Vagina (tissue), 2 donors: Measurements from ENCODE around the gene FRMD4A. TPM values are rescaled to one million over a fixed set of nuclear protein-coding genes. Genes with fewer than 3 reads are reported as not detected.

ENCODE experiments used
- DNase-seq, 2 donors: peaks; one replicate each; pipeline ENCODE4 v3.0.0-alpha.2; 2017; ENCODE audit errors: extremely low spot score in 2 of 2
- H3K27ac ChIP-seq: fragments of 200-600 bp; sonication (generic); one replicate; pipeline ENCODE4 v1.5.1; 2019
- H3K27me3 ChIP-seq: fragments of 200-600 bp; sonication (generic); one replicate; pipeline ENCODE4 v1.5.1; 2019
- H3K36me3 ChIP-seq, 2 donors: fragments of 200-600 bp; sonication (generic); one replicate each; pipeline ENCODE4 v1.5.1; 2017 to 2019
- H3K4me1 ChIP-seq: fragments of 200-600 bp; sonication (generic); one replicate; pipeline ENCODE4 v1.5.1; 2019
- H3K4me3 ChIP-seq, 2 donors: fragments of 200-600 bp; sonication (generic); 1 replicate in 1 of 2; 2 replicates in 1 of 2; pipeline ENCODE4 v1.5.1; 2016 to 2019
- H3K9me3 ChIP-seq: fragments of 200-600 bp; sonication (generic); one replicate; pipeline ENCODE4 v1.5.1; 2019
- POLR2A ChIP-seq, 2 donors: fragments of 450-650 bp; IDR thresholded peaks; one replicate each; pipeline ENCODE4 v1.6.1; 2017; ENCODE audit warnings: antibody characterized with exemption in 2 of 2, mild to moderate bottlenecking in 2 of 2, moderate library complexity in 2 of 2
- POLR2AphosphoS5 ChIP-seq, 2 donors: sonication (generic); formaldehyde crosslinking; IDR thresholded peaks; one replicate each; pipeline ENCODE4 v1.9.0; 2017; ENCODE audit warnings: antibody characterized with exemption in 2 of 2, mild to moderate bottlenecking in 2 of 2, low read depth in 1 of 2; ENCODE audit not compliant: insufficient read depth in 1 of 2
- intact Hi-C: fragments of 100-400 bp; cut with DNase I; formaldehyde crosslinking; loops from one replicate; pipeline ENCODE4 v1.15.1; 2023
- total RNA-seq: library from RNA; depleted of rRNA; stranded (reverse); fragments of >200 nt; gene quantifications from one replicate; pipeline ENCODE4 v1.2.3, GENCODE V29; 2016
- TF ChIP-seq, protein P1 (sequence below), 3 experiments: fragments of 450-650 bp in 2 of 3; fragments of 200-600 bp in 1 of 3; sonication (generic) in 1 of 3; IDR thresholded peaks; one replicate each; pipeline ENCODE4 v1.5.1; 2017 to 2019; ENCODE audit warnings: antibody characterized with exemption in 3 of 3, mild to moderate bottlenecking in 2 of 3, moderate library complexity in 2 of 3

FRMD4A gene
- total RNA-seq, 1 donor from 2014 or later: 24.8 TPM

DNA sequence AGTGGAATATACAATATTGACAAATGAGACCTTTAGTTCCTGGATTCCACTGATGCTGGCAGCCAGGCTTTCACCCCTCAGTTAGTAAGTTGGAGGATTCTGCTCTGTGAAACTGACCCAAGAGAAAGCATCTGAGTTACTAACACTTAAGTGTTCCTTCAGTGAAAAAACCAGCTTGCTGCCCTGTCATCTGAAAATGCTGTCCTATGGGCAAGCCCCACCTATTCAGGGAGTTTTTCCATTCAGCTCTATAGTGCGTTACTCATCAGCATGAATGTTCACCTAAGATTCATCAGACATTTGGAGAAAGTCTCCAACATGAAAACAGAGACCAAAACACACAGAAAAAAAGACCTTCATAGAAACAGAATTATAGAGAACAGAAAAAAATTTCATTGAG is 706.1 kb downstream of the FRMD4A start:
- Histone ChIP-seq H3K9me3 (no peaks in the 10 kb centered on the region), H3K27ac (no peak overlapping the region), H3K4me3 (no peak overlapping the region), H3K4me1 (no peaks in the 10 kb centered on the region), H3K27me3 (no peaks in the 10 kb centered on the region), H3K36me3 (no peaks in the 10 kb centered on the region)
- TF ChIP-seq POLR2A (IDR thresholded peaks at IDR 0.05) (no peak), POLR2AphosphoS5 (IDR thresholded peaks at IDR 0.05; ENCODE audit: insufficient read depth in 1 of 2, low read depth in 1 of 2) (no peak)
- TF ChIP-seq, protein P1, sequence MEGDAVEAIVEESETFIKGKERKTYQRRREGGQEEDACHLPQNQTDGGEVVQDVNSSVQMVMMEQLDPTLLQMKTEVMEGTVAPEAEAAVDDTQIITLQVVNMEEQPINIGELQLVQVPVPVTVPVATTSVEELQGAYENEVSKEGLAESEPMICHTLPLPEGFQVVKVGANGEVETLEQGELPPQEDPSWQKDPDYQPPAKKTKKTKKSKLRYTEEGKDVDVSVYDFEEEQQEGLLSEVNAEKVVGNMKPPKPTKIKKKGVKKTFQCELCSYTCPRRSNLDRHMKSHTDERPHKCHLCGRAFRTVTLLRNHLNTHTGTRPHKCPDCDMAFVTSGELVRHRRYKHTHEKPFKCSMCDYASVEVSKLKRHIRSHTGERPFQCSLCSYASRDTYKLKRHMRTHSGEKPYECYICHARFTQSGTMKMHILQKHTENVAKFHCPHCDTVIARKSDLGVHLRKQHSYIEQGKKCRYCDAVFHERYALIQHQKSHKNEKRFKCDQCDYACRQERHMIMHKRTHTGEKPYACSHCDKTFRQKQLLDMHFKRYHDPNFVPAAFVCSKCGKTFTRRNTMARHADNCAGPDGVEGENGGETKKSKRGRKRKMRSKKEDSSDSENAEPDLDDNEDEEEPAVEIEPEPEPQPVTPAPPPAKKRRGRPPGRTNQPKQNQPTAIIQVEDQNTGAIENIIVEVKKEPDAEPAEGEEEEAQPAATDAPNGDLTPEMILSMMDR (IDR thresholded peaks at IDR 0.05): no peak
- intact Hi-C loops: no loop called here
- no peak for DNase-seq

DNA sequence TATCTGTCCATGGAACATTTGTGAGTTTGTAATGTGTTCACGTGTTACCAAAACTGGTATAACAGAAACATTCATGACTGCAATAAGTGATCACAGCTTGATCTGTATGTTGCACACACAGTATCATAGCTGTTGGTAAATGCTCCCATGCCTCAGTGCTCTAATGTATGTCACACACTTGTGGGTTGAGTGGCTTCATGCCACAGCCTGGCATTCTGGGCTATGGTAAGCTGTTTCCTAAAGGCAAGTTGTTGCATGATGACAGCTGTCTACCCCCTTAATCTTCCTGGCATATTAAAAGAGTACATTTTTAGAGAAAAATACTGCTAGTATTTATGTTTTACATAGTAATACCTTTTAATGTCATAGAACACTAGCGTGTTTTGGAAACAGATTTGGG is 708.8 kb downstream of the FRMD4A start:
- no peaks in the 10 kb centered on the region for H3K27me3 ChIP-seq
- DNase-seq: no peak
- peaks cover 0 to 3% of the 10 kb centered on the region in 2 donors for H3K36me3 ChIP-seq
- H3K4me1 ChIP-seq: no peaks in the 10 kb centered on the region
- H3K4me3 ChIP-seq: no peak overlapping the region
- H3K27ac ChIP-seq: no peak overlapping the region
- intact Hi-C loops: no loop called here
- TF ChIP-seq, protein P1 (IDR thresholded peaks at IDR 0.05): no peak
- no peaks in the 10 kb centered on the region for H3K9me3 ChIP-seq

DNA sequence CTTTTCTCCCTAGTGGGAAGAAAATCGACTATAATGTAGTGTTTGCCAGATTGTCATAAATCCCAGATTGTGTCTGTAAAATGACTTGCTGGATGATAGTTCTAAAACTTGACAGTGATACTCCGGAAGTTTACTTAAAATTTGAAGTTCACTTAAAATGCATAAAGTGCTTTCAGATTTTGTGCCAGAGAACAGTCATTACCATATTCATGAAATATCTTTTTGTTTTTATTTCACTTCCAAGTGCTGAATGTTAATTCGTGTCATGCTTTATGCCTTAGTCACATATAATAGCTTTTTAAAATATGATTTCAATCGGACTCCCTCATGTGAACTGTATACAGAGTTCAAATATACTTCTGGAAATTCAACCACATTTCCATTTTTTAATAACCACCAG is 713.6 kb downstream of the FRMD4A start:
- Histone ChIP-seq H3K4me3 (no peak overlapping the region), H3K27ac (no peak overlapping the region), H3K27me3 (no peaks in the 10 kb centered on the region), H3K36me3 (peaks cover 0 to 24% of the 10 kb centered on the region in 2 donors), H3K4me1 (no peaks in the 10 kb centered on the region), H3K9me3 (no peaks in the 10 kb centered on the region)
- no peak for DNase-seq
- intact Hi-C loops: loop anchor here (10.0 kb wide), 1 partner anchor 158 kb away; no protein-coding TSS in a partner anchor
- TF ChIP-seq POLR2A (IDR thresholded peaks at IDR 0.05) (no peak), POLR2AphosphoS5 (IDR thresholded peaks at IDR 0.05; ENCODE audit: insufficient read depth in 1 of 2, low read depth in 1 of 2) (no peak)
- TF ChIP-seq, protein P1 (IDR thresholded peaks at IDR 0.05): no peak

DNA sequence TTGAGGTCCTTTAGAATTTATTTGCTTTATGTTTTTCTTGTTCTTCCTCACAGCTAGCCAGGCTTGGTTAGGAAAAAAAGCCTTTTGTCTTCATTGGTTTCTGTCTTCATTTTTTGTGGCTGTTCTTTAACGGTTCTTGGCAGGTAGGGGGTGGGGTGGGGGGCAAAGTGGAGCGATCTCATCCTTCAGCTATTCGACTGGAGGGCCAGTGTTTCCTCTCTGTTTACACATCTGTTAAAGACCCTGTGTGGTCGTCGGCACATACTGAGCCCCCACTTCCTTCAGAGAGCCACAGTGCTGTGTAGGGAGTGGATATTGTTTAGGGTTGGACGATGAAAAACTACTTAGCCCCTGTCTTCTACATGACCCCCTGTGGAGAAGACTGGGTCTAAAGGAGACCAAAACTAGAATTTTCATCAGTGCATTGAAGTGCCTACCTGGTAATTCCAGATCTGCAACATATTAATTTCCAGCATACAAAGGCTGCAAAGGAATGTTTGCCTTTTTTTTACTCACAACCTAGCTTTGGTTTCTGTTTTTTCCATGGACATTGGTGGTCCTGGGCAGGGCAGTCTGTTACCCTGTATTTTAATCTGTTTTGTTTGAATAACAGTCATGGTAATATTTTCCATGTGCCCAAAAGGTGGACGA is 714.9 kb downstream of the FRMD4A start:
- H3K4me1 ChIP-seq: no peaks in the 10 kb centered on the region
- no peak overlapping the region for H3K27ac ChIP-seq
- TF ChIP-seq POLR2AphosphoS5 (IDR thresholded peaks at IDR 0.05; ENCODE audit: insufficient read depth in 1 of 2, low read depth in 1 of 2) (no peak), POLR2A (IDR thresholded peaks at IDR 0.05) (no peak)
- TF ChIP-seq, protein P1 (IDR thresholded peaks at IDR 0.05): no peak
- intact Hi-C loops: loop anchor here (10.0 kb wide), 1 partner anchor 159 kb away; no protein-coding TSS in a partner anchor
- no peak for DNase-seq
- H3K36me3 ChIP-seq: peaks cover 0 to 29% of the 10 kb centered on the region in 2 donors
- no peak overlapping the region for H3K4me3 ChIP-seq
- H3K27me3 ChIP-seq: no peaks in the 10 kb centered on the region
- H3K9me3 ChIP-seq: no peaks in the 10 kb centered on the region

DNA sequence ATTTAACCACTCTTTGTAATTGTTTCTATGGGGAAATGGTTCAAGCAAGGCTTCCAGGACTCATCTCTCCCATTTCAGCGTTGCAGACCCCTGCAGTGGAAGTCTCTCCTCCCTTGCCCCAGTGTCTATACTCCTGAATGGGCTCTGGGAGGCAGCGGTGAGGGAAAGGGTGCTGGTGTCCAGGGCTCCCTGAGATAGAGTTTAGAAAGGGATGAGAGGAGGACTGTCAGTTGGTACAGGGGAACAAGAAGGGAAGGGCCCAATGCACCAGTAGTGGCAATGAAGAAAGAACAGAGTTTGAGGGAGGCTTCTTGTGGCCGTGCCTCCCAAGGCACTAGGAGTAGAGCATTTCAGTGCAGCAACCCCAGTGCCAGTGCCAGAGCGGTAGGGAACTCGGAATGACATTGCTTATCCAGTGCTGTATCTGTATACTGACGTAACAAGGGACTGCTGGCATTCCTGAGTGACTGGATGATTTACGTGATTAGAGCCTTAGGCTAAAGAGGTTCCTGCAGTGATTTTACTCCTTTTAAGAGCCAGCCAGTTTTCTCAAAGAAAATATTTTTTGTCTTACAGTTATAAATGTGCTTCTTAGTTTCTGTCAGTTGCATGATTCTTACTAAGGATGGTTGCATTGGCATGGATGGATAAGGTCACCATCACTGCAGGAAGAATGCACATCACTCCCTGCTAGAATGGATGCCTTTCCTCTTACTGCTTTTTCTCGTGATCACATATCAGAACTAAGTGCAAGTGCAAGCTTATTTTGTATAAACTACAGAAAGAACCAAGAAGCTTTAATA is 716.0 kb downstream of the FRMD4A start:
- no peak overlapping the region for H3K27ac ChIP-seq
- no peak for TF ChIP-seq POLR2A (IDR thresholded peaks at IDR 0.05)
- TF ChIP-seq, protein P1 (IDR thresholded peaks at IDR 0.05): no peak
- no peak for TF ChIP-seq POLR2AphosphoS5 (IDR thresholded peaks at IDR 0.05; ENCODE audit: insufficient read depth in 1 of 2, low read depth in 1 of 2)
- intact Hi-C loops: loop anchor here (10.0 kb wide), 1 partner anchor 160 kb away; no protein-coding TSS in a partner anchor
- no peaks in the 10 kb centered on the region for H3K27me3 ChIP-seq
- H3K36me3 ChIP-seq: peaks cover 0 to 40% of the 10 kb centered on the region in 2 donors
- DNase-seq: no peak
- H3K4me3 ChIP-seq: no peak overlapping the region
- no peaks in the 10 kb centered on the region for H3K4me1 ChIP-seq
- no peaks in the 10 kb centered on the region for H3K9me3 ChIP-seq
